ENCODE measurements around the gene ADAP1.

Gene ADAP1

DNA sequence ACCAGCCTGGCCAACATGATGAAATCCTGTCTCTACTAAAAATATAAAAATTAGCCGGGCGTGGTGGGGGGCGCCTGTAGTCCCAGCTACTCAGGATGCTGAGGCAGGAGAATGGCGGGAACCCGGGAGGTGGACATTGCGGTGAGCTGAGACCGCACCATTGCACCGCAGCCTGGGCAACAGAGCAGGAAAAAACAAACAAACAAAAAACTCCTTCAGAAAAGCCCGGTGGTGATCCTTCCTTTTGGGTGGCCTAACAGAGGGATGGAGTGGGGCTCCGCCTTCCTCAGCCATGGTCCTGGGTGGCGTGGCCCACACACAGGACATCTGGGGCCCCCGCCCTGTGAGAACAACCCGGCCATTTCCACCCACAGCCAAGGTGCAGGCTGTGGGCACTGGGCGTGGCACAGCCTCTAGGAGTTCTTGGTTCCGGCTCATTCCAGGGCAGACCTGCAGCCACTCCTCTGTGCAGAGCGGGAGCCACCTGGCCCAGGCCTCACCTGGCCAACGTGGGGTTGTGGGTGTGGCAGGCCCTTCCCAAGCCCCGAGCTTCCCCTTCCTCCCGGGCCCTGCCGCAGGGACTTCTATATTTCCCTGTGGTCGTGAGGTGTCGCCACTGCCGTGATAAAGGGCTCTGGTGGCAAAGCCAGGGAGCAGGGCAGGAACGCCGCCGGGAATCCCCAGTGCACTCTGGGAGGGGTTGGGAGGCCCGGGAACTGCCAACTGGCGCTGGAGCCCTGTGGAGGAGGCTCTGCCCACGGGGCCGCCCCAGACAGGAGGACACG, 40.6 kb downstream of the ADAP1 start:
- no peak for DNase-seq (ENCODE audit: low spot score)
- TF ChIP-seq, protein P1, sequence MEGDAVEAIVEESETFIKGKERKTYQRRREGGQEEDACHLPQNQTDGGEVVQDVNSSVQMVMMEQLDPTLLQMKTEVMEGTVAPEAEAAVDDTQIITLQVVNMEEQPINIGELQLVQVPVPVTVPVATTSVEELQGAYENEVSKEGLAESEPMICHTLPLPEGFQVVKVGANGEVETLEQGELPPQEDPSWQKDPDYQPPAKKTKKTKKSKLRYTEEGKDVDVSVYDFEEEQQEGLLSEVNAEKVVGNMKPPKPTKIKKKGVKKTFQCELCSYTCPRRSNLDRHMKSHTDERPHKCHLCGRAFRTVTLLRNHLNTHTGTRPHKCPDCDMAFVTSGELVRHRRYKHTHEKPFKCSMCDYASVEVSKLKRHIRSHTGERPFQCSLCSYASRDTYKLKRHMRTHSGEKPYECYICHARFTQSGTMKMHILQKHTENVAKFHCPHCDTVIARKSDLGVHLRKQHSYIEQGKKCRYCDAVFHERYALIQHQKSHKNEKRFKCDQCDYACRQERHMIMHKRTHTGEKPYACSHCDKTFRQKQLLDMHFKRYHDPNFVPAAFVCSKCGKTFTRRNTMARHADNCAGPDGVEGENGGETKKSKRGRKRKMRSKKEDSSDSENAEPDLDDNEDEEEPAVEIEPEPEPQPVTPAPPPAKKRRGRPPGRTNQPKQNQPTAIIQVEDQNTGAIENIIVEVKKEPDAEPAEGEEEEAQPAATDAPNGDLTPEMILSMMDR (IDR thresholded peaks at IDR 0.05; ENCODE audit: extremely low read depth, missing control alignments): no peak

DNA sequence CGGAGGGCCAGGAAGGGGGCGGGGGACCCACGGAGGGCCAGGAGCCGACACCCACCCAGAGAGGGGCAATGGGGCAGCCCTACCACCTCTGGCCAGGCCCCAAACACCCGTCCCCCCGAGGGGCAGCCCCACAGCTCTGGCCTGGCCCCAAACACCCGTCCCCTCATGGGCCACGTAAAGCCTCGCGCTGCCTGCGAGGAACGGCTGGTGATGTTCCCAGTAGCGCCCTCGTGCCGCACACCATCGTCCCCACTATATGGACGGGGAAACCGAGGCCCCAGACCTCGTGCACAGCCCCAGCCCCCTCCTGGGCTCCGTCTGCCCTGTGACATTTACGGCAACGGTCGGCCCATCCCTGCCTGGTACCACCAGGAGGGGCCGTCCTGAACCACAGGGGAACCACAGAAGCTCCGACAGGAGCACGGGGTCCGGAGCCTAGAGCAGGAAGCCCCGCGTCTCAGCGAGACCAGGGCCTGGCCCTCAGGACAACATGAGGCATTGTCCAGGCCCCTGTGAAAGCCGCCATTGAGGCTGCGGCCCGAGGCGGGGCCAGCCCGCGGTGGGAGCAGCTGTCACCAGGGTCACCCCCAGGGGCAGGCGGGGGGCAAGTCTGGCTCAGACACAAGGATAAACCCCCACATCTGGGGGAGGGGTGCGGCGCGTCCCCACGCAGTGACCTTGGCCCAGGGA, 42.5 kb downstream of the ADAP1 start:
- TF ChIP-seq, protein P1 (IDR thresholded peaks at IDR 0.05; ENCODE audit: extremely low read depth, missing control alignments): no peak

DNA sequence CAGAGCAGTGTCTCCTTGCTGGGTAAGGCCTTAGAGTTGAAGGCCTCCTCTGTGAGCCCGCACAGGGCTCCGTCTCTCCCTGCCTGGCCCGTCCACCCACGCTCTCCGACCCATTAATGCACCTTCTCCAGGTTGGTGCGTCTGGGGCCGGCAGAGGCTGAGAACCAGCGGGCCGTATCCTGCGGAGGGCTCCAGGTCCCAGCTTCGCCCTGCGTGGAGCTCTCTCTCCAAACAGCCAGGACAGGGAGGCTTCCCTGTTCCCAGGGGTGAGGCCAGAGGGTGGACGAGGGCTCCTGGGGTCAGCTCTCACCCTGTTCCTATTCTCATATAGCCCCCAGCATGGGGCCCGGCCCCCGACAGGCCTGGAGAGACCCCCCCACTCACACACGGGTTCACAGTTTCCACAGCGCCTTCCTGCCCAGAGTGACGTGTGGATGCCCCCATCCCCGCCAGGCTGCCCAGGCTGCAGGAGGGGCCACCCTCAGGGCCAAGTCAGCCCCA, 43.5 kb downstream of the ADAP1 start:
- TF ChIP-seq, protein P1 (IDR thresholded peaks at IDR 0.05; ENCODE audit: extremely low read depth, missing control alignments): no peak
- no peak for DNase-seq (ENCODE audit: low spot score)

More for the DNA sequence above, 42.5 kb downstream of the ADAP1 start:
- no peak for DNase-seq (ENCODE audit: low spot score)

DNA sequence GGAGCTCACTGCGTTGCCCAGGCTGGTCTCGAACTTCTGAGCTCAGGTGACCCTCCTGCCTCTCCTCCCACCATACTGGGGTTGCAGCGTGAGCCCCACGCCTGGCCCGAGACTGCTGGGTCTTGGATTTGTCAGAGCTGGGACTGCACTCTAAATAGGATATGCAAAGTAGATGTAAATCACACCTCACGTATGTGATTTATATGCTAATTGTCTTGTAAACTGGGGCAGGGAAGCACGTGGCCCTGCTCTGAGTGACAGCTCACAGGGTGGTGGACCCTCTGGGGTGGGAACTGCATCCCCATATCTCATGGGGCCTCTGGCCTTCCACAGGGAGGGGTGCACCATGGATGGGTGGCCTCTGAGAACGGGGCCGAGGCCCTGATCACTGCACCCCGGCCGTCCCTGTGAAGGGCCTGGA, 44.0 kb downstream of the ADAP1 start:
- TF ChIP-seq, protein P1 (IDR thresholded peaks at IDR 0.05; ENCODE audit: extremely low read depth, missing control alignments): no peak
- DNase-seq (ENCODE audit: low spot score): no peak

- no peak for DNase-seq (ENCODE audit: low spot score)
- TF ChIP-seq, protein P1 (IDR thresholded peaks at IDR 0.05; ENCODE audit: extremely low read depth, missing control alignments): no peak
Observed at GRCh38 chr7:909358-910329, 44.8 kb downstream of the ADAP1 start.

- TF ChIP-seq, protein P1 (IDR thresholded peaks at IDR 0.05; ENCODE audit: extremely low read depth, missing control alignments): peak; percentile 92
- peak; percentile 91 for DNase-seq (ENCODE audit: low spot score)
Observed at GRCh38 chr7:908591-909357, 45.7 kb downstream of the ADAP1 start.
